Measurements from ENCODE around the gene KIF25.

The KIF25 gene

GRCh38 chr6:167997642-167998041, at the start of gene KIF25:
KIF25 (plus strand) TSS chr6:167997671; CDS start chr6:168029586, 31,915 bp downstream.
- DNase-seq (ENCODE audit: low read depth in 4 of 4, low spot score in 1 of 4): no peak

GRCh38 chr6:167947716-167948115, 49.8 kb upstream of the KIF25 start:
- DNase-seq (ENCODE audit: low read depth in 4 of 4, low spot score in 1 of 4): no peak

GRCh38 chr6:167948716-167949115, 48.8 kb upstream of the KIF25 start:
- no peak for DNase-seq (ENCODE audit: low read depth in 4 of 4, low spot score in 1 of 4)

- DNase-seq (ENCODE audit: low read depth in 4 of 4, low spot score in 1 of 4): no peak
Measured at GRCh38 chr6:167949121-167949684, 48.3 kb upstream of the KIF25 start.

GRCh38 chr6:167951781-167952511, 45.5 kb upstream of the KIF25 start:
- DNase-seq (ENCODE audit: low read depth in 4 of 4, low spot score in 1 of 4): no peak

- no peak for DNase-seq (ENCODE audit: low read depth in 4 of 4, low spot score in 1 of 4)
Measured at GRCh38 chr6:167952512-167952859, 45.0 kb upstream of the KIF25 start.

- no peak for DNase-seq (ENCODE audit: low read depth in 4 of 4, low spot score in 1 of 4)
Measured at GRCh38 chr6:167953551-167953950, 43.9 kb upstream of the KIF25 start.

GRCh38 chr6:167954151-167954550, 43.3 kb upstream of the KIF25 start:
- DNase-seq (ENCODE audit: low read depth in 4 of 4, low spot score in 1 of 4): no peak

GRCh38 chr6:167956491-167956890, 41.0 kb upstream of the KIF25 start:
- no peak for DNase-seq (ENCODE audit: low read depth in 4 of 4, low spot score in 1 of 4)

- DNase-seq (ENCODE audit: low read depth in 4 of 4, low spot score in 1 of 4): no peak
Measured at GRCh38 chr6:167956983-167957492, 40.4 kb upstream of the KIF25 start.

GRCh38 chr6:167957626-167958025, 39.8 kb upstream of the KIF25 start:
- DNase-seq (ENCODE audit: low read depth in 4 of 4, low spot score in 1 of 4): no peak

GRCh38 chr6:167960579-167960978, 36.9 kb upstream of the KIF25 start:
- DNase-seq (ENCODE audit: low read depth in 4 of 4, low spot score in 1 of 4): no peak

GRCh38 chr6:167962711-167963110, 34.8 kb upstream of the KIF25 start:
- no peak for DNase-seq (ENCODE audit: low read depth in 4 of 4, low spot score in 1 of 4)

- DNase-seq (ENCODE audit: low read depth in 4 of 4, low spot score in 1 of 4): no peak
Measured at GRCh38 chr6:167963589-167964057, 33.8 kb upstream of the KIF25 start.

GRCh38 chr6:167965592-167966539, 31.6 kb upstream of the KIF25 start:
- no peak for DNase-seq (ENCODE audit: low read depth in 4 of 4, low spot score in 1 of 4)

- DNase-seq (ENCODE audit: low read depth in 4 of 4, low spot score in 1 of 4): no peak
Measured at GRCh38 chr6:167966540-167966905, 30.9 kb upstream of the KIF25 start.

GRCh38 chr6:167968091-167968490, 29.4 kb upstream of the KIF25 start:
- peak in 2 of 4 experiments; percentile 2 to 7 for DNase-seq (ENCODE audit: low read depth in 4 of 4, low spot score in 1 of 4)

- no peak for DNase-seq (ENCODE audit: low read depth in 4 of 4, low spot score in 1 of 4)
Measured at GRCh38 chr6:167970230-167970629, 27.2 kb upstream of the KIF25 start.

- DNase-seq (ENCODE audit: low read depth in 4 of 4, low spot score in 1 of 4): no peak
Measured at GRCh38 chr6:167972193-167972592, 25.3 kb upstream of the KIF25 start.

- DNase-seq (ENCODE audit: low read depth in 4 of 4, low spot score in 1 of 4): no peak
Measured at GRCh38 chr6:167973148-167973885, 24.2 kb upstream of the KIF25 start.
